Adrenal gland (tissue), 5 donors: ENCODE data around the gene UBE2G1.

Source experiments
- POLR2A ChIP-seq, 2 donors: fragments of 450-650 bp; IDR thresholded peaks; one replicate each; pipeline ENCODE4 v1.6.1; 2017; ENCODE audit warnings: antibody characterized with exemption in 2 of 2, mild to moderate bottlenecking in 2 of 2, moderate library complexity in 1 of 2
- TF ChIP-seq, protein P1 (sequence below), 6 experiments: fragments of 450-650 bp in 4 of 6; fragments of 200-600 bp in 2 of 6; sonication (generic) in 1 of 6; IDR thresholded peaks; 1 replicate in 5 of 6; 2 replicates in 1 of 6; pipeline versions ENCODE4 v1.5.1 to v1.8.0; 2016 to 2021; ENCODE audit warnings: antibody characterized with exemption in 6 of 6, mild to moderate bottlenecking in 2 of 6, moderate library complexity in 1 of 6
- donor health status: DM: no; HTN: no; CAD: no.

DNA sequence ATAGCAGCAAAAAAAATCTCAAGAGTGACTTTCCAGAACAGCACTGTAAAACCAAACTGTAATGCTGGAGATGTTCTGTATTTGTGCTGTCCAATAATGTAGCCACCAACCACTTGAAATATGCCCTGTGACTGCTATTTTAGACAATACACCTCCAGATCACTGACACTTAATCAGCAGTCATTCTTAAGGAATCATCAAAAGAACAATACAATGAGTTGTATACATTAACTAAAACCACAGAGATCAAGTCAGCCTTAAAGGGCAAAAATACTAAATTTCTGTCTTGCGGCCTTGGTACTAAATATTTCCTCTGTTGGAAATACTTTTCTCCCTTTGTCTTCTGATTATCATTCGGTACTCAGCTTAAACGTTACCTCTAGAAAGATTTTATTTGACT lies 69.1 kb downstream of the UBE2G1 start:
- TF ChIP-seq, protein P1, sequence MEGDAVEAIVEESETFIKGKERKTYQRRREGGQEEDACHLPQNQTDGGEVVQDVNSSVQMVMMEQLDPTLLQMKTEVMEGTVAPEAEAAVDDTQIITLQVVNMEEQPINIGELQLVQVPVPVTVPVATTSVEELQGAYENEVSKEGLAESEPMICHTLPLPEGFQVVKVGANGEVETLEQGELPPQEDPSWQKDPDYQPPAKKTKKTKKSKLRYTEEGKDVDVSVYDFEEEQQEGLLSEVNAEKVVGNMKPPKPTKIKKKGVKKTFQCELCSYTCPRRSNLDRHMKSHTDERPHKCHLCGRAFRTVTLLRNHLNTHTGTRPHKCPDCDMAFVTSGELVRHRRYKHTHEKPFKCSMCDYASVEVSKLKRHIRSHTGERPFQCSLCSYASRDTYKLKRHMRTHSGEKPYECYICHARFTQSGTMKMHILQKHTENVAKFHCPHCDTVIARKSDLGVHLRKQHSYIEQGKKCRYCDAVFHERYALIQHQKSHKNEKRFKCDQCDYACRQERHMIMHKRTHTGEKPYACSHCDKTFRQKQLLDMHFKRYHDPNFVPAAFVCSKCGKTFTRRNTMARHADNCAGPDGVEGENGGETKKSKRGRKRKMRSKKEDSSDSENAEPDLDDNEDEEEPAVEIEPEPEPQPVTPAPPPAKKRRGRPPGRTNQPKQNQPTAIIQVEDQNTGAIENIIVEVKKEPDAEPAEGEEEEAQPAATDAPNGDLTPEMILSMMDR (IDR thresholded peaks at IDR 0.05): no peak
- TF ChIP-seq POLR2A (IDR thresholded peaks at IDR 0.05): no peak
